GM12892 (cell line): Measurements from ENCODE around the gene CCDC88C.

Source experiments
- POLR2A ChIP-seq: IDR thresholded peaks from 2 replicates; pipeline ENCODE4 v1.6.1; 2011; ENCODE audit warnings: low read depth, low read length, control low read depth
- POLR2AphosphoS5 ChIP-seq: IDR thresholded peaks from 2 replicates; pipeline ENCODE4 v1.6.1; 2011; ENCODE audit warnings: low read depth, low read length, control low read depth
- TAF1 ChIP-seq: IDR thresholded peaks from 2 replicates; pipeline ENCODE4 v1.6.1; 2011; ENCODE audit warnings: low read depth, mild to moderate bottlenecking, control low read depth, low read length, borderline replicate concordance

DNA sequence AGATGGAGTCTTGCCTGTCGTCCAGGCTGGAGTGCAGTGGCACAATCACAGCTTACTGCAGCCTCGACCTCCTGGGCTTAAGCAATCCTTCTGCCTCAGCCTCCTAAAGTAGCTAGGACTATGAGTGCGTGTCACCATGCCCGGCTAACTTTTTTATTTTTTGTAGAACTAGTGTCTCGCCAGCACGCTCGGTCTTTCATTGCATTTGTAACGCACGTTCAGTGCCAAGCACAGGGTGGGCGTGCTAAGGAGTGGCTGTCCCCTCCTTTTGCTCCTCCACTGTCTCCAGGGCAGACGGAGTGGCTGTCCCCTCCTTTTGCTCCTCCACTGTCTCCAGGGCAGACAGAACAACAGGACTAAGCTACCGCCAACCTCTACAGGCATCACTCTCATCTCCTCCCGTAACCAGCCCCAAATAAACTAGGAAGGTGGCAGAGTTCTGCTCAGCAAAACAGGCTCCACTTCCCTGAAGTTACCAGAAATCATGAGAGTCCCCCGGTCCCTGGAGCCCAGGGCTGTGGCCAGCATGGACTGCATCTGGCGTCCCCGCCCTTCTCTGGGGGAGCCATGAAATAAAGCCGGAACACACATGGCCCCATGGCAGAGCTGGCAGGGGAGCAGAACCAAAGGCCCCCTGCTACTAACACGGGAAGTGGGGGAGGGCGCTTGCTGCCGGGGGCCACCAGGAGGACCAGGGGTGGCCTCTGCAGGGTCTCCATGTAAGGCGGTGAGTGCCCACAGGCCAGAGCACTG, 60.2 kb downstream of the CCDC88C start:
- TF ChIP-seq POLR2A, result no peak
- no peak for TF ChIP-seq TAF1
- TF ChIP-seq POLR2AphosphoS5, result no peak
